HG03558 (cell line): ENCODE data around the gene CT45A7.
"Not testable (repeated sequence)": the region's sequence is repeated elsewhere in the genome, so short reads cannot be mapped to it uniquely, and the experiment has no call there.

Experiments used
- ATAC-seq: cut with Tn5 transposase; IDR thresholded peaks from one replicate; pipeline ENCODE4 v1.9.1; 2021; ENCODE audit warnings: moderate number of reproducible peaks; ENCODE audit not compliant: unreplicated experiment; ENCODE audit errors: extremely low read depth

Gene CT45A7

GRCh38 chrX:135837180-135837579 lies at the start of gene CT45A7:
TSS of gene CT45A7 (minus strand) at chrX:135837280. CDS start at chrX:135833533, 3,747 bp downstream.
- ATAC-seq = not testable (repeated sequence)

GRCh38 chrX:135882741-135883140 lies 45.7 kb upstream of the CT45A7 start:
- not testable (repeated sequence) for ATAC-seq

- ATAC-seq = not testable (repeated sequence)
Observed at GRCh38 chrX:135871712-135872111, 34.6 kb upstream of the CT45A7 start, which contains the start of gene CT45A9. TSS of gene CT45A9 (minus strand) at chrX:135871812. CDS start at chrX:135868061, 3,751 bp downstream.

GRCh38 chrX:135854438-135854837 lies 17.4 kb upstream of the CT45A7 start, which contains the start of gene CT45A8:
TSS of gene CT45A8 (minus strand) at chrX:135854538. CDS start at chrX:135850783, 3,755 bp downstream.
- ATAC-seq = not testable (repeated sequence)

- ATAC-seq = not testable (repeated sequence)
Observed at GRCh38 chrX:135819912-135820311, 17.2 kb downstream of the CT45A7 start, which contains the start of gene CT45A2. TSS of gene CT45A2 (minus strand) at chrX:135820012. CDS start at chrX:135816265, 3,747 bp downstream.

- not testable (repeated sequence) for ATAC-seq
Observed at GRCh38 chrX:135802687-135803086, 34.4 kb downstream of the CT45A7 start, which contains the start of gene CT45A6. TSS of gene CT45A6 (minus strand) at chrX:135802787. CDS start at chrX:135798993, 3,794 bp downstream.

- not testable (repeated sequence) for ATAC-seq
Observed at GRCh38 chrX:135785403-135785802, 51.7 kb downstream of the CT45A7 start, which contains the start of gene CT45A5. TSS of gene CT45A5 (minus strand) at chrX:135785503. CDS start at chrX:135781729, 3,774 bp downstream.
